Stimulated activated CD8-positive, alpha-beta memory T cell treated with anti-CD3 and anti-CD28 coated beads, Interleukin-12 subunit alpha, Interleukin-12 subunit beta, amount 100 ng/mL, for 24 hours (primary cell): ENCODE measurements around the gene CCDC82.
"Not testable (repeated sequence)": the region's sequence is repeated elsewhere in the genome, so short reads cannot be mapped to it uniquely, and the experiment has no call there.

ENCODE experiments used
- DNase-seq: peaks from one replicate; pipeline ENCODE4 v3.0.0-alpha.2; 2020; ENCODE audit errors: extremely low read depth

The CCDC82 gene

DNA sequence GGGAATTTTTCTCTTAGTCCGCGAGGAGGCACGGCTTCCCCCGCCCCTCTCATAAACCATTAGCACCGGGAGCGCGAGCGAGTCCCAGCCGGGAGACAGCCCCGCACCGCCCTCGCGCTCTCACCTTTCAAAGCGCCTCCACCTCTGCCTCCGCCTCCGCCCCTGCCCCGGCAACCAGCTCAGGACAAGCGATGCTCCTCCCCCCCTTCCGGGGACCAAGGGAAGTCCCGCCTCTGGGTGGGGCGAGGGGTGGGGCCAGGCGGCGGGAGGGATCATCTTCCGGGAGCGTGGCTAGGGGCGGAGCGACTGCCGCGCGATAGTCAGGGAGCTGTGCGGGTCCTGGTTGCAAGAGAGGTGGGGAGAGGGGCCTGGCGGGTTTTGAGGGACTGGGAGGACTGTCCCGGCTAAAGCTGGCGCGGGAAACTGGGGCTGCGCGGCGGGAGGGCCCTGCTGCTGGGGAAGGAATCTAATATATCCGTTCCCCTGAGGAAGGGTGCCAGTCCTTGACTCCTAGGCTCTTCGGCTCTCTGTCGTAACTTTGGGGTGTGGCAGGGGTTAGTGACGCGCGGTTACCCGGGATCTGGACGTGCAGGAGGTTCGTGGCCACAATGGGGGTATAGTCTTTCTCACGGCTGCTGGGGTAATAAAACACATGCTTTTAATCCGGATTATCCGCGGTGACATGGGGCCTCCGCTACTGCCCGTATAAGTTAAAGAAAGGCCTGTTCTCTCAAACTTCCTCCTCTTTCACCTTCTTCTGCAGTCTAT lies at the start of gene CCDC82, which contains the start of gene JRKL:
TSS of gene CCDC82 (minus strand) at position 193 of the 768 bp plus-strand sequence. CDS start 5,165 bp downstream, outside the sequence.
TSS of gene JRKL (plus strand) at position 294 of the 768 bp plus-strand sequence. CDS start 637 bp downstream, outside the sequence.
- peak; percentile 92 for DNase-seq

DNA sequence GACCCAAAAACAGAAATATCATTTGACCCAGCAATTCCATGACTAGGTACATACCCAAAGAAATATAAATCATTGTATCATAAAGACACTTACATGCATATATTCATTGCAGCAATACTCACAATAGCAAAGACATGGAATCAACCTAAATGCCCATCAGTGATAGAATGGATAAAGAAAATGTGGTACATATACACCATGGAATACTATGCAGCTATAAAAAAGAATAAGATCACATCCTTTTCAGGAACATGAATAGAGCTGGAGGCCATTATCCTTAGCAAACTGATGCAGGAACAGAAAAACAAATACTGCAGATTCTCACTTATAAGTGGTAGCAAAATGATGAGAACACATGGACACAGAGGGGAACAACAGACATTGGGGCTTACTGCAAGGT lies 42.9 kb upstream of the CCDC82 start:
- not testable (repeated sequence) for DNase-seq

DNA sequence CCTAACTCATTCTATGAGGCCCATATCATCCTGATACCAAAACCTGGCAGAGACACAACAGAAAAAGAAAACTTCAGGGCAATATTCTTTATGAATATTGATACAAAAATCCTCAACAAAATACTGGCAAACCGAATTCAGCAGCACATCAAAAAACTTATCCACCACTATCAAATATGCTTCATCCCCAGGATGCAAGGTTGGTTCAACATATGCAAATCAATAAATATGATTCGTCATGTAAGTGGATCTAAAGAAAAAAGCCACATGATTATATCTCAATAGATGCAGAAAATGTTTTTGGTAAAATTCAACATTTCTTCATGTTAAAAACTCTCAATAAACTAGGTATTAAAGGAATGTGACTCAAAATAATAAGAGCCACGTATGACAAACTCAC lies 41.0 kb upstream of the CCDC82 start:
- no peak for DNase-seq

DNA sequence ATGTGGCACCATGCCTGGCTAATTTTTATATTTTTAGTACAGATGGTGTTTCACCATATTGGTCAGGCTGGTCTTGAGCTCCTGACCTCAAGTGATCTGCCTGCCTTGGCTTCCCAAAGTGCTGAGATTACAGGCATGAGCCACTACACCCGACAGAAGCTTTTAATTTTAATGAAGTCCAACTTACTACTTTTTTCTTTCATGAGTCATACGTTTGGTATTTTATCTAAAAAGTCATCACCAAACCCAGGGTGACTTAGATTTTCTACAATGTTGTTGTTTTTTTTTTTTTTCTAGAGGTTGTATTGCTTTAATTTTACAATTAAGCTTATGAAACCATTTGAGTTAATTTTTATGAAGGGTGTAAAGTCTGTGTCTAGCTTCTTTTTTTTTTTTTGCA lies 35.0 kb upstream of the CCDC82 start:
- DNase-seq: no peak

DNA sequence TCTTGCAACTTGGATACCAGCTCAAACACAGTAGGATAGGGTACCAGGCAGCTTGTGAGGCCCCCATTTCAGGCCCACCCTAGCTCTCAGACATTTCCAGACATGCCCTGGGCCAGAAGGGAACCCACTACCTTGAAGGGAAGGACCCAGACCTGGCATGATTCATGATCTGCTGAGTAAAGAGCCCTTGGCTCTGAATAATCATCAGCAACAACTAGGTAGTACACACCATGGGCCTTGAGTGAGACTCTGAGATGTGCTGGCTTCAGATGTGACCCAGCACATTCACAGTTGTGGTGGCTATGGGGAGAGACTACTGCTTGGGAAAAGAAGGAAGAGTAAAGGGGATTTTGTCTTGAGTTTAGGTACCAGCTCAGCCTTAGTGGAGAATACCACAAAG lies 23.7 kb upstream of the CCDC82 start:
- DNase-seq: no peak

DNA sequence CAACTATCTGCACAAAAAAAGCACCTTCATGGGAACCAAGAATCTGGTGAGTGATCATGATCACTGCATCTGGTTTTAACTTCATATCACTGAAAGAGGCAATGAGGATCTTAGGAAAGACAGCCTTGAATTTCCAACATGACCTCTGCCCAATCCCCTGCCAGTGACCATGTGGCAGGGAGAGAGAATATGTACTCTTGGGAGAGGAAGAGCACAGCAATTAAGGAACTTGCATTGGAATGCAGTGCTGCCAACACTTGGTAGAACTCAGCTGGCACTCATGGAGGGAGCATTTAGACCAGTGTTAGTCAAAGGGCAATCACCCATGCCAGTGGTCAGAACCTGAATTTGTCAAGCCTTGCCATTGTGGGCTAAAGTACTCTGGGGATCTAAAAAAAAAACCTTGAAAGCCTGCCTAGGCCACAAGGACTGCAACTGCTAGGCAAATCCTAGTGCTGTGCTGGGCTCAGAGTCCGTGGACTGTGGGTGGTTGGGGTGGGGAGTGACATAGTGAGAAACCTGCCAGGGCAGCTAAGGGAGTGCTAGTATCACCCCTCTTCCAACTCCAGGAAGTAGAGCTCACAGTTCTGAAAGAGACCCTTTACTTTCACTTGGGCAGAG lies 23.2 kb upstream of the CCDC82 start:
- no peak for DNase-seq

DNA sequence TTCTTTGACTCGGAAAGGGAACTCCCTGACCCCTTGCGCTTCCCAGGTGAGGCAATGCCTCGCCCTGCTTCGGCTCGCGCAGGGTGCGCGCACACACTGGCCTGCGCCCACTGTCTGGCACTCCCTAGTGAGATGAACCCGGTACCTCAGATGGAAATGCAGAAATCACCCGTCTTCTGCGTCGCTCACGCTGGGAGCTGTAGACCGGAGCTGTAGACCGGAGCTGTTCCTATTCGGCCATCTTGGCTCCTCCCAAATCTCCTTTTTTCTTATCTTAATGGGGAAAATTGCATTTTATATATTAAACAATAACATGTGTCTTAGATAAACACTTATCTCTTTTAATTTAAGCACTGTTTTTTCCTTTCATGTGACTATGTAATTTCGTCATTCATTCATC lies 21.7 kb upstream of the CCDC82 start:
- DNase-seq: not testable (repeated sequence)

DNA sequence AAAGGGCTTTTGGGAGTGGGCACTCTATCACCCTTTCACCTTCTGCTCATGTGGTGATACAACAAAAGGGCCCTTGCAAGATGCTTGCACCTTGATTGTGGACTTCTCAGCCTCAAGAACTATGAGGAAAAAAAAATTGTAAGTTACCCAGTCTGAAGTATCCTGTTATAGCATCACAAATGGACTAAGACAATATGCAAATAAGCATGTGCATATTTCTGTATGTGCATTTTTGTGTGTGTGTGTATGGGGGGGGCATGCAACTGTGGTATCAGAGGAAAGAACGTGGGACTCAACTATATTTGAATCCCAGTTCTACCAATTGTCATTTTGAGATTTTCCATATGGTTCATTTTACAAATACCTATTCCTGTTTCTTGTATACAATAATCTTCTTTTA lies 11.0 kb upstream of the CCDC82 start:
- DNase-seq: no peak

DNA sequence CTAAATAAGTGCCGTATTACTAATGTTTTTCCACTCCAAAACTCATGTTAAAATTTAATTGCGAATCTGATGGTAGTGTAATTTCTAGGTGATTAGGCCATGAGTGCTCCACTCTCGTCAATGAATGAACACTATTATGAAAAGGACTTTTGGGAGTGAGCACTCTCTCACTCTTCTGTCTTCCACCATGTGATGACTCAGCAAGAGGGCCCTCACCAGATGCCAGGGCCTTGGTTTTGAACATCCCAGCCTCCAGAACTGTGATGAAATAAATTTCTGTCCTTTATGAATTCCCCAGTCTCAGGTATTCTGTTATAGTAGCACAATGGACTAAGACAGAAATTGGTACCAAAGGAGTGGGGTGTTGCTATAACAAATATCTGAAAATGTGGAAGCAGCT lies 8.2 kb upstream of the CCDC82 start:
- no peak for DNase-seq

DNA sequence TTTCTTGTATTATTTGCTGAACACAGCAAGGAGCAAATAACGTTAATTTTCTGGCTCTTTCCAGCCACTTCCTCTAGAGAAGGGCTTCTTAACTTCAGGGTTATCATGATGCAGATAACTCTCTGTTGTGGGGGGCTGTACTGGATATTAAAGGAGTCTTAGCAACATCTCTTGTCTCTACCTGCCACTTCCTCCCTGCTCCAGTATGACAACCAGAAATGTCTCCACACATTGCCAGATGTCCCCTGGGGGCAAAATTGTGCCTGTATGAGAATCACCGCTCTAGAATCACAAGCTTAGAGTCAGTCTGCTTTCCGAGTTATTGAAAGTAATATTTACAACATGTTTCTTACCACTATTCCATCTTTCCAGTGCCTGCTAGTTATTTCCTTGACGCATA lies 6.9 kb upstream of the CCDC82 start:
- DNase-seq: no peak

DNA sequence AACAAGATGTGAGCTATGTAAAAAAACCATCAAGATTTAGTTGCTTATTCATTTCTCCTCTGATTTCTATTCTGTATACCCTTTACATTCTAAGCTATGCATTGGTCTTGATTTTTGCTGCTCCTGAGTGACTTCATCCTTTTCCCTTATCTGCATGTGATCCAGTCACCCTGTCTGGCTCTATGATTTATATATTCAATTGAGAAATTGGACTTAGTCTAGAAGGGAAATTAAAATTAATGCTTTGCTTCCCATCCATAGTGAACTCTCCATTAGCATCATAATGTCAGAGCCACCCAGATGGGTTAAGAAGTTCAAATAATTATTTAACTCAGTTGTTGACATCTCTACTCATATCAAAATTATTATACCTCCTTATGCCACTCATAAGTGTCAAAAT lies 5.1 kb upstream of the CCDC82 start:
- DNase-seq: no peak

DNA sequence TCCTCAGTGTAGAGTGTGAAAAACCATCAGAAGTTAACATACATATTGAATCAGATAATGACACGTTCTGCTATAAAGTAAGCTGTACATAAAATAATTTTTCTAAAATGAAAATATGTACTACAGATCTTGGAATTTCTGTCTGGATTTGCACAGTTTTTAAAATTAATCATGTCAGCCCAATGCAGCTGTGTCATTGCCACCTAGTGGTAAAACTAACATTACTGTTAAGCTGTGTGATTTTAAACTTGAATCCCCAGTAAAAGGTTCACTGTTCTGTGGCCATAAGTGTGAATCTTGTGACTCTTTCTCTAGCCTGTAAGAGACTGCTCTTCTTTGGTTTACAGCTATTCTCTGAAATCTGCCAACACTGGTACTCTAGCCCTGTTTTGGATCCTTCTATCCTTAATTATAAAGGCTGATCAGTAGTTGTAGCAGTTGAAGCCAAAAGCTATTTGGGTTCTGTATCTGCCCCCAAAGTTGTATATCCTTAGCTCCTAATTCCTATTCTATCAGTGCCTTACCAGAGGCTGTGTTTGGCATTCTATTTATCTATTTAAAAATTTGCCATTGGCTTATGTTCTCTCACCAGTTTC lies 4.1 kb upstream of the CCDC82 start:
- DNase-seq: no peak

DNA sequence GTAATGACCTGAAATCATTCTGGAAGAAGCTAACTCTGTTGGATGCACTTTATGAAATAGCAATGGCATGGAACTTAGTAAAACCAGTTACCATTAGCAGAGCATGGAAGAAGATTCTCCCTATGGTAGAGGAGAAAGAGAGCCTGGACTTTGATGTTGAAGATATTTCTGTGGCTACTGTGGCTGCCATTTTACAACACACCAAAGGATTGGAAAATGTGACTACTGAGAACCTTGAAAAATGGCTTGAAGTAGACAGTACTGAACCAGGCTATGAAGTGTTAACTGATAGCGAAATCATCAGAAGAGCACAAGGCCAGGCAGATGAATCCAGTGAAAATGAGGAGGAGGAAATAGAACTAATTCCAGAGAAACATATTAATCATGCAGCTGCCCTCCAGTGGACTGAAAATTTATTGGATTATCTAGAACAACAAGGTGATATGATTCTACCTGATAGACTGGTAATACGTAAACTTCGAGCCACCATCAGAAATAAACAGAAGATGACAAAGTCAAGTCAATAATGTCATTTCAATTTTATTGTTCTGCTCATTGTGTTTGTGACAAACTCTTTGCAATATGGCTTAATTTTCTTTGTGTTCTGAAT lies 2.1 kb upstream of the CCDC82 start:
- no peak for DNase-seq

DNA sequence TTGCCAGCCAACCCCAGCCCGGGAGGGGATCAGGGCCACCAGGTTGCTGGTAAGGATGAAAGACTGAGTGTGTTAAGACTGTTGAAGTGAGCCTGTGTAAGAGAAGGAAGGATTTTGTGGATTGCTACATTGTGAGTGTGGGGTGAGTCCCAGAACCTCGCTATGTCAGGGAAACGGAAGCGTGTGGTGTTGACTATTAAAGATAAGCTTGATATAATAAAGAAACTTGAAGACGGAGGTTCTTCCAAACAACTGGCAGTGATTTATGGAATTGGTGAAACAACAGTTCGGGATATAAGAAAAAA lies 728 bp upstream of the CCDC82 start:
- no peak for DNase-seq

DNA sequence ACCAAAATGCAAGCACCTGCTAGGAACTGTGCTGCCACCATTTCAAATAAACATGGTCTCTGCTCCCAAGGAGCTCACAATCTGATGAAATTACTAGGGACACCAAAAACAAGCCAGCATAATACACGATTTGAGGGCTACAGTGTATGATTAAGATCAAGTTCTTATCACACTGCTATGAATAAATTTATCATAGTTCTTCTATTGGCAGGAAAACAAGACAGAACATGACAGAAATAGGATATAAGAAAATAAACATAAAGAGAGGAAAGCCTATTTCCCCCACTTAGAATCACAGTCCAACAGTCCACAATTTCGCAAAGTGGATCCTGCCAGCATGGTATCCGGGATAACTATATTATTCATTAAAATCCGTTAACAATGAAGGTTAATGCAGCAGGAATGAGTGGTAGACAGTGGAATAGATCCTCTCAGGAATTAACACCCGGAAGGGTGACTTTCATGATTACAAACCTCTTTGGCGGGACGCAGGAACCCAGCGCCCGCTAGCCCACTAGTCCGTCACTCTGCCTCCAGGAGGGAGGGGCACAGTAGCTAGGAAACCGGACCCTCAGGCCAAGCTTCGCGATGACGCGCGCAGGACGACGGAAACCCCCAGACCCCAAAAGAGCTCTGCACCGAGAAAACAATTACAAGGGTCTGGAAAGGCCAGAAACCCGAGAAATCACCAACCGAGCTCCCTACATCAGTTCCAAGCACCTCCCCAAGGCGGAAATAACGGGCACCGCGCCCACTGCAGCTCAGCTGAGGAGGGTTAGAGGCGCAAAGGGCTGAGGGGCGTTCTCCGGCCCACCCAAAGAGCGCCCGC lies 607 bp downstream of the CCDC82 start:
- DNase-seq: no peak

DNA sequence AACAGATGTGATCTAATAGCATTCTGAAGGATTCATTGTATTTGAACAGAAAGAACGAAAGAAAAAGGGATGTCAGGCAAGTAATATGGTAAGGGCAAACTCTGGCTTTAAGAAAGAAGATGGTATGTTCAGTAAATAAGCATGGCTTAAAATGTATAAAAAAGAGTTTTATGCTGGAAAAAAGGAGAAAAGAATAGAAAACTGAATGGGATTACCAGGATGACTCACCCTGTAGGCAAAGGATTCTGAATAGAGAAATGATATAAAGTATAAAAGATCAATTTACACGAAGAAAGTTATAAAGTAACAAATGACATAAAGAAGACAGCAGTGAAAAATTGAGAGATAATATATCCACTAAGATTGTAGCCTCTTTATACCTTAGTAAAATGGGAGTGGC lies 4.5 kb downstream of the CCDC82 start:
- DNase-seq: no peak

DNA sequence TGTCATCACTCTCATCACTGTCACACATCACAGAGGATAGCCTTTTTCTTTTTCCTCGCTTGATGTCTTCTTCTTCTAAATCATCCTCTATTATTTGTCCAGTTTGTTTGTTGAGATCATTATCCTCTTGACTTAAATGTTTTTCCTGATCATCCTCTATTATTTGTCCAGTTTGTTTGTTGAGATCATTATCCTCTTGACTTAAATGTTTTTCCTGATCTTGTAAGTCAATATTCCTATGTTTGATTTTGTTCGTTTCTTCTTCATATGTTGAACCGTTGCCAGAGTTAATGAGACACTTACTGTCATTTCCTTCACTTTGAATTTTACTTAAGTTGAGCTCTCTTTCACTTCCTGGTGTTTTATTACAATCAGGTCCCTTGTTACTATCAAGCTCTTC lies 5.6 kb downstream of the CCDC82 start:
- no peak for DNase-seq

DNA sequence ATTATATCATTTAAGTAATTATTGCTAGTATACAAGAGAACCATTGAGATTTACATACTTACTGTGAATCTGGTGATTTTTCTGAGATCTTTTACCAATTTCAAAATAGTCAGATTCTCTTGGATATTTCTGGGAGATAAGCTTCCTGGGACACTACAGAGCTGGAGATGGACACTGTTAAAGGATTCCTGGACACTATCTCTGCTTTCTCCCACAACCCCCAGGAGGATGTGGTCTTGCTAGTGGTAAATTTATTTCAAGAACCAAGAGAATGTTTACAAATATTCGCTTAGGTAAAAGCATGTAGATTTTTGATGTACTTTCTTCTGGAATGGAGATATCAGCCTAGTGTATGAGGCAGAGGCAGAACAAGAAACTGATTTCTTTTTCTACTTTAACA lies 12.9 kb downstream of the CCDC82 start:
- DNase-seq: no peak

DNA sequence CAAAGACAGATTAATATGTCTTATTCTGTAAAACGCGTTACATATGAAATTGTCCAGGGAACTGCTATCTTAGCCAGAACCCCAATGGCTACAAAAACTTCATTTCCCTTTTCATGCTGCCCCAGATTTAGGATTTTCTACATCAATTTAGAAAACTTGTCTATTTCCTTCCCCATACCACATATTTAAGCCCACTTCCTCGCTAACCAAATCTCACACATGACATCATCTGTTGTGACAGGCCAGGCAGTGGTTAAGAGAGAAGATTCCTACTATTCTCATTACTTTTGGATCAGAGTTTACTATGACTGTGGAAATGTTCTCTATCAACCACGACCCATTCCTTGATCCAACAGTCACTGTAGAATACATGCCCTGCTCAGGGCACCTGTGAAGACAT lies 15.9 kb downstream of the CCDC82 start:
- no peak for DNase-seq

DNA sequence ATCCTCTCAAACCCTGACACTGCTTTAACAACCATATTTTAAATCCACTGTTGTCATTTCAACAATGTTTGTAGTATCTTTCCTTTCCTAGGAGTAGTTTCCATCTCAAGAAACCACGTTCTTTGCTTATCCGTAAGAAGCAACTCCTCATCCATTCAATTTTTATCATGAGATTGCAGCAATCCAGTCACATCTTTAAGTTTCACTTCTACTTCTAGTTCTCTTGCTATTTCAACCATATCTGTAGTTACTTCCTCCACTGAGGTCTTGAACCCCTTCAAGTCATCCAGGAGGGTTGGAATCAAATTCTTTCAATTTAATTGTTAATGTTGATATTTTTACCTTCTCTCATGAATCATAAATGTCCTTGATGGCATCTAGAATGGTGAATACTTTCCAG lies 22.4 kb downstream of the CCDC82 start:
- no peak for DNase-seq

DNA sequence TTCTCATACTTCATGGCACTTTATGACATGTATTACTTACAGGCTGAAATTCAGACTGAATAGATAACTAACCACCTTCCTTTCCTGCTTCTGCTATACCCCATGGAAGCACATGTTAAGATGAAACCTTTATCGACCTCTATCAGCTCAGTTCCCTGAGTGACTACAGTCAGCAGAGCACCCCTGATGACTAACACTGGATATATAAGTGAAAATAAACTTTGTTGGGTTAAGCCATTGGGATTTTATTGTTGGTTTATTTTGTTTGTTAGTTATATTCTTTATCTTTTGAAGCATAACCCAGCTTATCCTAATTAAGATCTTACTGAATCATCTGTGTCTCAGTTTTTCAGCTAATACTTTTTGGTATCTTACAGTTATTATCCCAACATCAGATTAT lies 23.7 kb downstream of the CCDC82 start:
- DNase-seq: no peak

DNA sequence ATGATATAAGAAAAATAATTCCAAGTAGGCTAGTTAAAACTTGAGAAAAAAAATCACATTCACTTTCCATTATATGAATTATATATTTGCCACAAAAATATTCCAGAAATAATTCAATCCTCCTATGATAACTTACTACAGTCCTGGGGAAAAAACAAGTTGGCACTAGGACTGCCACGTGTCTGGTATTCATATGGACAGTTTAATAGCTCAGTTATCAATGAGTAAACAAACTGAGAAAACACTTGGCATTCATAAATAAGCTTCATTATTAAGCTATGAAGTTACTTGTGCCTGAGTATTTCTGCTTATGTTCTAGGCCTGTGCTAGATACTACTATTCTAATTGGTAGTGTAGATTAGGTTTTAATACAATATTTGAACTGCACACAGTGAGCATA lies 24.2 kb downstream of the CCDC82 start:
- no peak for DNase-seq
